Gastroesophageal sphincter (tissue), 3 donors: Measurements from ENCODE around the gene SUCLG2.

Source experiments
- EP300 ChIP-seq: sonication (generic); formaldehyde crosslinking; IDR thresholded peaks from one replicate; pipeline ENCODE4 v1.6.1; 2017; ENCODE audit warnings: antibody characterized with exemption, mild to moderate bottlenecking
- POLR2A ChIP-seq, 2 donors: fragments of 450-650 bp; IDR thresholded peaks; one replicate each; pipeline ENCODE4 v1.6.1; 2017; ENCODE audit warnings: antibody characterized with exemption in 2 of 2, mild to moderate bottlenecking in 2 of 2, moderate library complexity in 1 of 2
- POLR2AphosphoS5 ChIP-seq: sonication (generic); formaldehyde crosslinking; IDR thresholded peaks from one replicate; pipeline ENCODE4 v1.6.1; 2017; ENCODE audit warnings: antibody characterized with exemption
- TF ChIP-seq, protein P1 (sequence below), 4 experiments: fragments of 200-600 bp in 2 of 4; fragments of 450-650 bp in 2 of 4; sonication (generic) in 1 of 4; IDR thresholded peaks; one replicate each; pipeline ENCODE4 v1.5.1; 2017 to 2019; ENCODE audit warnings: antibody characterized with exemption in 4 of 4, mild to moderate bottlenecking in 2 of 4, moderate library complexity in 2 of 4

DNA sequence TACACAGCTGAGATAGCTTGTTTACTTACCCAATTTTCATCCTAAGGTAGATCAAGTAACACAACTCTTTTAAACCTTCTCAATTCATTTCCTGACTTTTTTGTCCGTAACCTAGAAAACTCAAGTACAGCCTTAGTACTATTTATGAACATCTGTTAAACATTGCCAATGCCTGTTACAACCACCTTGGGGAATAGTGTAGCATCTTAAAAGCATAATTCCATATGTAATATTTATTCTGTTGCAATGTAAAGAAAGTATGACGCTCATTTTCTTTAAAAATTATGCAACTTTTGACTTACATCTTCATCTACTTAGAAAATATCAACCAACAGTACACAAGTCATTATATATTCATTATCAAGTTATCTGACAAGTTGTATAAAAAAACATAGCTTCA lies 54.6 kb downstream of the SUCLG2 start:
- no peak for TF ChIP-seq POLR2A (IDR thresholded peaks at IDR 0.05)
- TF ChIP-seq, protein P1, sequence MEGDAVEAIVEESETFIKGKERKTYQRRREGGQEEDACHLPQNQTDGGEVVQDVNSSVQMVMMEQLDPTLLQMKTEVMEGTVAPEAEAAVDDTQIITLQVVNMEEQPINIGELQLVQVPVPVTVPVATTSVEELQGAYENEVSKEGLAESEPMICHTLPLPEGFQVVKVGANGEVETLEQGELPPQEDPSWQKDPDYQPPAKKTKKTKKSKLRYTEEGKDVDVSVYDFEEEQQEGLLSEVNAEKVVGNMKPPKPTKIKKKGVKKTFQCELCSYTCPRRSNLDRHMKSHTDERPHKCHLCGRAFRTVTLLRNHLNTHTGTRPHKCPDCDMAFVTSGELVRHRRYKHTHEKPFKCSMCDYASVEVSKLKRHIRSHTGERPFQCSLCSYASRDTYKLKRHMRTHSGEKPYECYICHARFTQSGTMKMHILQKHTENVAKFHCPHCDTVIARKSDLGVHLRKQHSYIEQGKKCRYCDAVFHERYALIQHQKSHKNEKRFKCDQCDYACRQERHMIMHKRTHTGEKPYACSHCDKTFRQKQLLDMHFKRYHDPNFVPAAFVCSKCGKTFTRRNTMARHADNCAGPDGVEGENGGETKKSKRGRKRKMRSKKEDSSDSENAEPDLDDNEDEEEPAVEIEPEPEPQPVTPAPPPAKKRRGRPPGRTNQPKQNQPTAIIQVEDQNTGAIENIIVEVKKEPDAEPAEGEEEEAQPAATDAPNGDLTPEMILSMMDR (IDR thresholded peaks at IDR 0.05) = no peak
- TF ChIP-seq POLR2AphosphoS5 = no peak
- TF ChIP-seq EP300 = no peak
